Kidney (tissue), 14 donors: Measurements from ENCODE around the gene C14orf93. TPM values are rescaled to one million over a fixed set of nuclear protein-coding genes. Genes with fewer than 3 reads are reported as not detected.
A peak's percentile ranks its signal among the peaks of the same experiment; 100 is the strongest.

Experiments
- DNase-seq, 5 donors: peaks; one replicate each; pipeline ENCODE4 v3.0.0-alpha.2; 2013 to 2020
- FAIRE-seq: peaks from 2 replicates; lab custom pipeline; 2012; peaks lifted over from hg19 to GRCh38; lab: Jason Lieb, UNC
- H3K27ac ChIP-seq, 2 donors: one replicate each; pipeline ENCODE4 v1.7.0; 2013; ENCODE audit warnings: low read depth in 2 of 2, low read length in 2 of 2, inconsistent platforms in 1 of 2
- H3K27me3 ChIP-seq: one replicate; pipeline ENCODE4 v1.7.1; 2013; ENCODE audit warnings: low read length, inconsistent platforms; ENCODE audit not compliant: control insufficient read depth, insufficient read depth
- H3K36me3 ChIP-seq, 3 donors: one replicate each; pipeline versions ENCODE4 v1.7.0 to v1.7.1; 2013; ENCODE audit warnings: low read length in 3 of 3, control low read depth in 1 of 3, inconsistent platforms in 1 of 3; ENCODE audit not compliant: insufficient read depth in 3 of 3, control insufficient read depth in 2 of 3
- H3K4me1 ChIP-seq, 3 donors: one replicate each; pipeline versions ENCODE4 v1.7.0 to v1.7.1; 2013; ENCODE audit warnings: low read length in 3 of 3, inconsistent platforms in 1 of 3, low read depth in 1 of 3; ENCODE audit not compliant: control insufficient read depth in 2 of 3, insufficient read depth in 2 of 3
- H3K4me3 ChIP-seq, 3 donors: one replicate each; pipeline versions ENCODE4 v1.7.0 to v1.8.1; 2013; ENCODE audit warnings: low read length in 3 of 3, control low read depth in 1 of 3, inconsistent platforms in 1 of 3
- H3K9ac ChIP-seq, 3 donors: one replicate each; pipeline versions ENCODE4 v1.7.0 to v1.7.1; 2013; ENCODE audit warnings: low read length in 3 of 3, control low read depth in 1 of 3, inconsistent platforms in 1 of 3
- H3K9me3 ChIP-seq, 3 donors: one replicate each; pipeline versions ENCODE4 v1.7.0 to v1.7.1; 2013; ENCODE audit warnings: low read length in 3 of 3, control low read depth in 1 of 3, inconsistent platforms in 1 of 3; ENCODE audit not compliant: control insufficient read depth in 2 of 3, insufficient read depth in 1 of 3
- intact Hi-C: fragments of 100-400 bp; cut with DNase I; formaldehyde crosslinking; loops from one replicate; pipeline ENCODE4 v1.11.1; 2022
- polyA plus RNA-seq: library from polyadenylated mRNA; stranded (reverse); fragments of 350-450 nt; fragmentation: Illumina TruSeq; extraction: RNeasy Lipid Tissue Mini Kit (QIAGEN cat#74804); gene quantifications from one replicate; pipeline ENCODE4 v1.2.3, GENCODE V29; 2014; ENCODE audit warnings: low read depth, low replicate concordance; ENCODE audit not compliant: insufficient read depth
- total RNA-seq: library from RNA; stranded (reverse); fragmentation: NEBNext Ultra II Directional; extraction: Animal tissue kit (Norgen Biotek cat#: 25700); gene quantifications from one replicate; pipeline ENCODE4 v1.2.1, GENCODE V29; 2021
- TF ChIP-seq, protein P1 (sequence below): IDR thresholded peaks from 3 replicates; pipeline ENCODE4 v1.5.1; 2012; ENCODE audit warnings: mild to moderate bottlenecking, moderate library complexity, borderline replicate concordance; ENCODE audit not compliant: insufficient read depth; ENCODE audit errors: extremely low read depth
- donor health status: control.
- donor health status: control.
- donor health status: control.
- donor health status: control.
- donor health status: control.
- donor health status: DM: yes; HTN: yes; CAD: no.
- donor health status: Normal renal cell carcinoma (clear cell type).

The C14orf93 gene
- total and polyA plus RNA-seq, 2 donors from 2014 or later = 9.5 to 9.6 TPM

DNA sequence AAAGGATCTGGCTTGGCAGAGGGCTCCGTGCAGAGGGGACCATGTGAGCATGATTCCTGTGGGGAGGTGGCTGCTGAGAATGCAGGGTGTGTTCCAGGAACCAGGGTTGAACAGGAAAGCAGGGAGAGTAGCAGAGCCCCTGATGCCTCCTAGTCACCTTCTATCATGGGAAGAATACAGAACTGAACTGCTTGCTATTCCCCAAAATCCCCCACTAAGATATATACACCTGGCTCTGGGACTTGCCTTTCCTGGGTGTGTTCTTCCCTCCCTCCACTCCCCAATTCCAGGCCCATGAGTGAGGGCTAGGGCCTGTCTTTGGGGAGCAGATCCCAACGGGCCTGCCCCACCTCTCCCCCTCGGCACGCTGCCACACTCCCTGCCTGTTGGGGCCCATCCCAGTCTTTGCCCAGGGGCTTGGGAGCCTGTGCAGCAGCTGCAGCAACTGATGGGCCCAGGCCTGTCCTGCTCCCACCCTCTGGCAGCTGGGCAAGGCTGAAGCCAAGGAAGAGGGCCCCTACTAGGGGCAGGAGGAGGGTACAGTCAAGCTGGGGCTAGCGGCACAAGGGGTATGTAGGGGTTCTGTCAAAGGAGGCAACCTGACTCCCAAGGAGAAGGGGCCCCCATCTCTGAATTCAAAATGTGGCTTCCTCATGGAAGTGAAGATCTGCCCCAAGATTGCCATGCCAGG is 30.8 kb downstream of the C14orf93 start:
- peak overlapping the region in 1 of 2 donors; percentile 64 for H3K27ac ChIP-seq
- peaks cover 0 to 6% (median 2%) of the 10 kb centered on the region in 3 donors for H3K36me3 ChIP-seq
- TF ChIP-seq, protein P1, sequence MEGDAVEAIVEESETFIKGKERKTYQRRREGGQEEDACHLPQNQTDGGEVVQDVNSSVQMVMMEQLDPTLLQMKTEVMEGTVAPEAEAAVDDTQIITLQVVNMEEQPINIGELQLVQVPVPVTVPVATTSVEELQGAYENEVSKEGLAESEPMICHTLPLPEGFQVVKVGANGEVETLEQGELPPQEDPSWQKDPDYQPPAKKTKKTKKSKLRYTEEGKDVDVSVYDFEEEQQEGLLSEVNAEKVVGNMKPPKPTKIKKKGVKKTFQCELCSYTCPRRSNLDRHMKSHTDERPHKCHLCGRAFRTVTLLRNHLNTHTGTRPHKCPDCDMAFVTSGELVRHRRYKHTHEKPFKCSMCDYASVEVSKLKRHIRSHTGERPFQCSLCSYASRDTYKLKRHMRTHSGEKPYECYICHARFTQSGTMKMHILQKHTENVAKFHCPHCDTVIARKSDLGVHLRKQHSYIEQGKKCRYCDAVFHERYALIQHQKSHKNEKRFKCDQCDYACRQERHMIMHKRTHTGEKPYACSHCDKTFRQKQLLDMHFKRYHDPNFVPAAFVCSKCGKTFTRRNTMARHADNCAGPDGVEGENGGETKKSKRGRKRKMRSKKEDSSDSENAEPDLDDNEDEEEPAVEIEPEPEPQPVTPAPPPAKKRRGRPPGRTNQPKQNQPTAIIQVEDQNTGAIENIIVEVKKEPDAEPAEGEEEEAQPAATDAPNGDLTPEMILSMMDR = no peak
- peaks cover 13 to 40% (median 39%) of the 10 kb centered on the region in 3 donors for H3K4me1 ChIP-seq
- intact Hi-C loops = no loop called here
- H3K9me3 ChIP-seq = no peaks in the 10 kb centered on the region
- H3K27me3 ChIP-seq = no peaks in the 10 kb centered on the region
- FAIRE-seq = no peak
- DNase-seq = no peak
- peak overlapping the region in 1 of 3 donors; percentile 63 for H3K9ac ChIP-seq
- peak overlapping the region in 1 of 3 donors; percentile 78 for H3K4me3 ChIP-seq

DNA sequence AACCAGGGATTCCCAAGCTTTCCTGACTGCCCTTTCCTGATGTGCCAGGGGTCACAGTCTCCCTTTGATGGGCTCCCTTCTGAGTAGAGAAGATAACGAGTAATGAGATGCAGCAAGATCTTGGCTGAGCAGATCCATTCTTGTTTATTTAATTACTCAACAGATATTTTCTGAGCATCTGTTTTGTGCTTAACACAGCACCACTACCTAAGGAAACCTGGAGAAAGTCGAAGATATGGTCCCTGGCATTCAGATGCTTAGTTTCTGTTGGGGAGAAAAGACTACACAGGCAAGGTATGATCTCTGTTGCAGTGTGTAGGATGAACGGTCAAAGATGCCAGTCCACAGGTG is 31.5 kb downstream of the C14orf93 start:
- H3K9ac ChIP-seq = peak overlapping the region in 1 of 3 donors; percentile 63
- H3K4me3 ChIP-seq = peak overlapping the region in 1 of 3 donors; percentile 27
- intact Hi-C loops = no loop called here
- H3K9me3 ChIP-seq = no peaks in the 10 kb centered on the region
- peaks cover 0 to 12% (median 2%) of the 10 kb centered on the region in 3 donors for H3K36me3 ChIP-seq
- DNase-seq = no peak
- H3K27me3 ChIP-seq = no peaks in the 10 kb centered on the region
- FAIRE-seq = no peak
- H3K4me1 ChIP-seq = peaks cover 13 to 43% (median 43%) of the 10 kb centered on the region in 3 donors
- H3K27ac ChIP-seq = peak overlapping the region; percentile 64 to 86
- TF ChIP-seq, protein P1 = no peak

DNA sequence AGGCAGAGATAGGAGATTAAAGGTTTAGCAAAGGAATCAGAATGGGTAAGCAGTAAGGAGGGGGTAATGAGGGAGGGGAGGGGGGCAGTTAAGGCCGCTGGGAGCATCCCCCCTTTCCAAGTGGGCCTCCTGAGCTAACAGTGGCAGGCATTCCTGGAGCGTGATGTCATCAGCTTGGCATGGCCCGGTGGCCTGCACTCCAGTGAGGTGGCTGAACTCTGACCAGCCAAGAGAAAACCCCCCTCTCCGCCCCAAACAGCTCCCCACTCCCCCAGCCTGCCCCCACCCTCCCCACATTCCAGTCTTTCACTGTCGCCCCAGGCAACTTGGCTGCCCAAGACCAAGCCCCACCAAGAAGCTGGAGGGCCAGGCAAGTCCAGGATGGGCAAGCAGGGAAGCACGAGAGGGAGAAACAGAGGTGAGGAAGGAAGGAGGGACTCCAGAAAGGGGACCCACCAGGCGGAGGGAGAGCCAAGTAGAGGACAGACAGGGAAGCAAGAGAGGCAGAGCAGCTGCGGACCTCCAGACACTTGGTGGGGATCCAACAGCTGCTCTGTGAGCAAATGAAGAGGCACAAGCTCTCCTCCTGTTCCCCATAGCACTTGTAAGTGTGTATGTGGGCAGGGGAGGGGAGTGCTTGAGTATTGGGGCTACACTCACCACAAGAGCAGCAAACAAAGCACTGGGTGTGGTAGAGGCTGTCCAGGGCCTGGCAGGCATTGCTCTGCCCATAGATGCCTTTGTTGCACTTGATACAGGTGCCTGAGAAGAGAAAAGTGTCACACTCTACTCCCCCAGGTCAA is 32.1 kb downstream of the C14orf93 start:
- peak overlapping the region in 1 of 3 donors; percentile 27 for H3K4me3 ChIP-seq
- intact Hi-C loops = no loop called here
- no peaks in the 10 kb centered on the region for H3K27me3 ChIP-seq
- peaks cover 1 to 18% (median 2%) of the 10 kb centered on the region in 3 donors for H3K36me3 ChIP-seq
- no peaks in the 10 kb centered on the region for H3K9me3 ChIP-seq
- TF ChIP-seq, protein P1 = no peak
- FAIRE-seq (no peak), DNase-seq (peak; percentile 85 to 94 (median 93))
- H3K9ac ChIP-seq = peak overlapping the region in 1 of 3 donors; percentile 63
- H3K27ac ChIP-seq = peak overlapping the region; percentile 64 to 86
- H3K4me1 ChIP-seq = peaks cover 13 to 43% (median 40%) of the 10 kb centered on the region in 3 donors
